Measurements from ENCODE around the gene STK24. TPM values are rescaled to one million over a fixed set of nuclear protein-coding genes. Genes with fewer than 3 reads are reported as not detected.

Gene STK24
- total and polyA plus RNA-seq, 2 of the 8 experiments (the other 6 are each of a cell fraction or from before 2014, with no cell fraction given) = 62.8 to 143 TPM

DNA sequence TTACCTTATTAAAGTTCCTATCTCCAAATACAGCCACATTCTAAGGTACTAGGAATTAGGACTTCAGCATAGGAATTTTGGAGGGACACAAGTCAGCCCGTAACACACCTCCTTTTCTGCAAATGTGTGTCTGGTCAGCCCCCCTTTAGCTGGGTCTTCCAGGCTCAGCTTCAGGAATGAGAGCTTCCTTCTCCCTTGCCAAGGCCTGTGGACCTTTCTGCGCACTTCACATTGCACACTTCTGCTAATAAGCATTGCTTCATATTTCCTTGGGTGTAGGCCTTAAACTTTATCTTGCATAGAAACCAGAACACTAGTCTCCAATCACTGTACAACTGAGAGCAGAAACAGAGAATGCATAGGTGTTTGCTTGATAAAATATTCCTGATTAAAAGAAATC is 4.5 kb upstream of the STK24 start:
- Histone ChIP-seq H3K18ac (ENCODE audit: extremely low read depth, low read length) (no peak overlapping the region), H4K8ac (ENCODE audit: extremely low read depth, insufficient read depth, low read length) (no peak overlapping the region), H3K9me3 (ENCODE audit: insufficient read depth in 2 of 2, low read depth in 1 of 2, low read length in 1 of 2) (no peaks in the 10 kb centered on the region), H3K23me2 (ENCODE audit: low read depth, low read length) (peaks cover 2% of the 10 kb centered on the region; the same call in 1 of the 2 replicates), H3K4me2 (ENCODE audit: insufficient read depth in 1 of 2, low read depth in 2 of 2, low read length in 2 of 2) (no peak overlapping the region), H3K27me3 (replicated peaks in 1 of 4; ENCODE audit: control insufficient read depth in 3 of 4, extremely low read depth in 1 of 4, insufficient read depth in 3 of 4, low read length in 3 of 4) (no peaks in the 10 kb centered on the region), H2BK20ac (ENCODE audit: low read length) (no peak overlapping the region), H3K79me2 (ENCODE audit: control insufficient read depth in 1 of 2, insufficient read depth in 2 of 2, low read length in 2 of 2) (peaks cover 0 to 1% of the 10 kb centered on the region in 2 experiments; a peak in 2 of 4 replicates), H3K23ac (ENCODE audit: insufficient read length) (no peak overlapping the region), H3K14ac (ENCODE audit: insufficient read length) (no peak overlapping the region), H3K27ac (ENCODE audit: low read depth, low read length) (no peak overlapping the region), H3K36me3 (ENCODE audit: control insufficient read depth in 2 of 4, insufficient read depth in 4 of 4, low read length in 3 of 4) (no peaks in the 10 kb centered on the region), H2BK120ac (replicated peaks; ENCODE audit: low read depth, low read length) (no peak overlapping the region), H3K4me1 (replicated peaks in 1 of 4; ENCODE audit: control insufficient read depth in 3 of 4, insufficient read depth in 4 of 4, low read length in 3 of 4) (peaks cover 0 to 9% (median 1%) of the 10 kb centered on the region in 4 experiments; a peak in 3 of 7 replicates), H2AFZ (ENCODE audit: low read length) (no peak overlapping the region), H4K20me1 (replicated peaks in 1 of 2; ENCODE audit: control insufficient read depth in 1 of 2, insufficient read depth in 2 of 2, low read length in 2 of 2) (no peaks in the 10 kb centered on the region), H3K79me1 (ENCODE audit: low read depth, low read length) (no peaks in the 10 kb centered on the region), H3K56ac (replicated peaks; ENCODE audit: insufficient read length, low read depth, low read length) (no peak overlapping the region), H2BK15ac (ENCODE audit: low read length) (no peak overlapping the region), H4K91ac (replicated peaks; ENCODE audit: insufficient read length, low read length) (no peak overlapping the region), H3K4ac (replicated peaks; ENCODE audit: insufficient read length, low read depth, low read length) (no peak overlapping the region), H2AK5ac (ENCODE audit: low read depth, low read length) (no peak overlapping the region), H2BK12ac (ENCODE audit: low read depth, low read length) (no peak overlapping the region), H3K4me3 (ENCODE audit: extremely low read depth in 1 of 4, insufficient read depth in 2 of 4, low read depth in 3 of 4, low read length in 4 of 4) (no peak overlapping the region), H3K9ac (replicated peaks in 1 of 4; ENCODE audit: extremely low read depth in 1 of 4, low read depth in 3 of 4, low read length in 3 of 4) (no peak overlapping the region), H4K5ac (ENCODE audit: insufficient read length, low read depth, low read length) (no peak overlapping the region), H2BK5ac (ENCODE audit: low read depth, low read length) (no peak overlapping the region)
- DNase-seq (ENCODE audit: low read depth in 1 of 2, low spot score in 2 of 2) (no peak), FAIRE-seq (no peak)
- CTCF ChIA-PET (ENCODE audit: partially characterized antibody) = interaction anchor here (0.7 to 1.1 kb wide), 4 partner anchors 15 to 72 kb away, joined by 3 to 10 read pairs (median 3); no protein-coding TSS in a partner anchor
- 98% methylated on average over 2 of the region's 2 CpGs; no CpG with 5 or more reads in 1 of the 2 experiments for WGBS, 2 experiments (ENCODE audit: extremely low coverage in 1 of 2, insufficient coverage in 1 of 2, insufficient read length in 1 of 2, insufficient replicate concordance in 2 of 2, low coverage in 1 of 2, low lambda C conversion rate in 2 of 2, missing lambda C conversion rate in 1 of 2)
- POLR2A ChIA-PET (ENCODE audit: partially characterized antibody) = interaction anchor here (1.1 kb wide), 1 partner anchor 9 kb away, joined by 3 read pairs; no protein-coding TSS in a partner anchor
- TF ChIP-seq, protein P1, sequence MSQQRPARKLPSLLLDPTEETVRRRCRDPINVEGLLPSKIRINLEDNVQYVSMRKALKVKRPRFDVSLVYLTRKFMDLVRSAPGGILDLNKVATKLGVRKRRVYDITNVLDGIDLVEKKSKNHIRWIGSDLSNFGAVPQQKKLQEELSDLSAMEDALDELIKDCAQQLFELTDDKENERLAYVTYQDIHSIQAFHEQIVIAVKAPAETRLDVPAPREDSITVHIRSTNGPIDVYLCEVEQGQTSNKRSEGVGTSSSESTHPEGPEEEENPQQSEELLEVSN (IDR thresholded peaks at IDR 0.05) = no peak
- TF ChIP-seq JUN (IDR thresholded peaks at IDR 0.05; ENCODE audit: low read depth, low read length) (no peak), CEBPB (IDR thresholded peaks at IDR 0.05; ENCODE audit: low read depth, low read length) (no peak), BACH1 (IDR thresholded peaks at IDR 0.05; ENCODE audit: low read length) (no peak), MAFK (IDR thresholded peaks at IDR 0.05; ENCODE audit: low read depth, low read length) (no peak), TAF7 (optimal IDR thresholded peaks at IDR 0.05; ENCODE audit: borderline replicate concordance, low read depth, low read length) (no peak), SIX5 (IDR thresholded peaks at IDR 0.05; ENCODE audit: low read depth, low read length) (no peak), KDM5A (IDR thresholded peaks at IDR 0.05; ENCODE audit: low read length) (no peak), HDAC2 (IDR thresholded peaks at IDR 0.05; ENCODE audit: borderline replicate concordance in 1 of 2, low read depth in 2 of 2, low read length in 2 of 2) (no peak), ASH2L (IDR thresholded peaks at IDR 0.05; ENCODE audit: low read length) (no peak)
- TF ChIP-seq, protein P2, sequence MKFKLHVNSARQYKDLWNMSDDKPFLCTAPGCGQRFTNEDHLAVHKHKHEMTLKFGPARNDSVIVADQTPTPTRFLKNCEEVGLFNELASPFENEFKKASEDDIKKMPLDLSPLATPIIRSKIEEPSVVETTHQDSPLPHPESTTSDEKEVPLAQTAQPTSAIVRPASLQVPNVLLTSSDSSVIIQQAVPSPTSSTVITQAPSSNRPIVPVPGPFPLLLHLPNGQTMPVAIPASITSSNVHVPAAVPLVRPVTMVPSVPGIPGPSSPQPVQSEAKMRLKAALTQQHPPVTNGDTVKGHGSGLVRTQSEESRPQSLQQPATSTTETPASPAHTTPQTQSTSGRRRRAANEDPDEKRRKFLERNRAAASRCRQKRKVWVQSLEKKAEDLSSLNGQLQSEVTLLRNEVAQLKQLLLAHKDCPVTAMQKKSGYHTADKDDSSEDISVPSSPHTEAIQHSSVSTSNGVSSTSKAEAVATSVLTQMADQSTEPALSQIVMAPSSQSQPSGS (IDR thresholded peaks at IDR 0.05; ENCODE audit: low read length) = no peak
